ENCODE data around the gene OR6N1.

The OR6N1 gene

GRCh38 chr1:158771950-158772866 is at the start of gene OR6N1:
Gene OR6N1 (minus strand): TSS chr1:158772195. CDS start chr1:158766682, 5,513 bp downstream.
- DNase-seq: no peak

- DNase-seq: no peak
Measured at GRCh38 chr1:158821723-158822122, 49.7 kb upstream of the OR6N1 start.

- no peak for DNase-seq
Measured at GRCh38 chr1:158819461-158820443, 47.8 kb upstream of the OR6N1 start.

DNA sequence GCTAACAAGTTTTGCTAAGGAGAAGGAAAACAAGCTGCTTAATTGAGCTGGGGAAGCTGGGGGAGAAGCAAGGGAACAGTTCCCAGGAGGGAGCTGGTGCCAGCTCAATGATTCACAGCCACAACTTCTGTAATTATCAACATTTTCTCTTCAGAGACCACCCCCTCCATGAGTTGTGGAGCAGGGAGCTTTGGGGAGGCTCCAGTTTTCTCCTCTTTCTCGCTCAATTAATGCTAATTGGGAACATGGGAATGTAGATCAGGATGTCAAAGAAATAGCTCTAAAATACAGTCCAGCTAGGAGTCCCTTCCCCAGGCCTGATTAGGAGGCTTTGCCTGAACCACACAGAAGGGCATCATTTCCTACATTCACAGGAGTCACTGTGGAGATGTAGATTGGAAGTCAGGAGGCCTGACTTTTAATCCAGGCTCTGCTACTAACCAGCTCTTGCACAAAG is 47.0 kb upstream of the OR6N1 start:
- DNase-seq: no peak

- no peak for DNase-seq
Measured at GRCh38 chr1:158818560-158818959, 46.6 kb upstream of the OR6N1 start.

GRCh38 chr1:158814970-158815369 is 43.0 kb upstream of the OR6N1 start:
- no peak for DNase-seq

DNA sequence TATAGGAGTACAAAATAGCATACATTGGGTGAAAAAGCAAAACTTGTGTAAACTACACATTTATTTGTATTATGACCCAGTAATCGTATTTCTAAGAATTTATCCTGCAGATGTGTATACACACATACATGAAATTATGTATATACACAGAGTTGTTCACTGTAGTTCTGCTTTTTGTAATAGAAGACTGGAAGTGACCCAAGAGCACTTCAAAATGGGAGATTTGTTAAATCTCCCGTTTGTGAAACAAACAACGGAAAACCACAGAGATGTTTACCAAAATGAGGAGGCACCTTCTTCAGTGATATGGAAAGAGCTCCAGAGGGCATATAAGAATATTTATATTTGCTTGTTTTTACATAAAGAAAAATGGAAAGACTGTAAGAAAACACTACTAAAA is 41.2 kb upstream of the OR6N1 start:
- DNase-seq: no peak

- no peak for DNase-seq
Measured at GRCh38 chr1:158812336-158812735, 40.3 kb upstream of the OR6N1 start.

GRCh38 chr1:158810311-158810710 is 38.3 kb upstream of the OR6N1 start:
- DNase-seq: no peak

DNA sequence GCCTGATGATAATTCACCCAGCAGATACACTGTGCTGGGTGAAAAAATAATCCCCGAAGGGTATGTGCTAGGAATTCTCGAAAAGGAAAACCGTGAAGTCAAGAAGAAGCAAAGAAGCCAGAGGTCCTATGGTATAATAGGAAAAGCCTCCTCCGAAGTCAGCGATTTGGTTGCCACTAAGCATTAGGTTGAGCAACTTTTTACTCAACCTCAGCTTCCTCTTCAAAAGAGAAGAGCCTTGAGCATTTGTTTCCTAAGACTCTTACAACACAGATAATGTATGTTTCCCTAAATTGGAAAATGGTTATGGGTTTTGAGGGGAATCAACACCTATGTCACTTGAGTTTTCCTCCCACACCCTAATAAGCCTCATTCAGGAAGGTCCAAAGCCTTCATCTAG is 37.9 kb upstream of the OR6N1 start:
- DNase-seq: no peak

DNA sequence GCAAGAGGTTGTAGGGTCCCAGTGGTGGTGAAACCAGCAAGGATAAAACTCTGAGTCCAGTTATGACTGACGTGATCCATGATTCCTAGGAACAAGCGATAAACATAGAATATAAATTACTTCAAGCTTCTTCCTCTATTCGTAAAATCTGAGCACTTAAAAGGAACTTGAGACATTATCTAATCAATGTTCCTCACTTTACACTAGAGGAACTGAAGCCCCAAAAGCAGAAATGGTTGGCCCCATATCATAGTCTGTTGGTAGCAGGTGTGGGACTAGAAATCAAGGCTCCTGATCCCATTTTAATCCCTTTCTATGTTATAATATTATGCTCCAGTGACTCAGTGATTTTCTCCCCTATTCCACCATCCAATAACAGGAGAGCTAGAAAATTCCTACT is 37.3 kb upstream of the OR6N1 start:
- no peak for DNase-seq

DNA sequence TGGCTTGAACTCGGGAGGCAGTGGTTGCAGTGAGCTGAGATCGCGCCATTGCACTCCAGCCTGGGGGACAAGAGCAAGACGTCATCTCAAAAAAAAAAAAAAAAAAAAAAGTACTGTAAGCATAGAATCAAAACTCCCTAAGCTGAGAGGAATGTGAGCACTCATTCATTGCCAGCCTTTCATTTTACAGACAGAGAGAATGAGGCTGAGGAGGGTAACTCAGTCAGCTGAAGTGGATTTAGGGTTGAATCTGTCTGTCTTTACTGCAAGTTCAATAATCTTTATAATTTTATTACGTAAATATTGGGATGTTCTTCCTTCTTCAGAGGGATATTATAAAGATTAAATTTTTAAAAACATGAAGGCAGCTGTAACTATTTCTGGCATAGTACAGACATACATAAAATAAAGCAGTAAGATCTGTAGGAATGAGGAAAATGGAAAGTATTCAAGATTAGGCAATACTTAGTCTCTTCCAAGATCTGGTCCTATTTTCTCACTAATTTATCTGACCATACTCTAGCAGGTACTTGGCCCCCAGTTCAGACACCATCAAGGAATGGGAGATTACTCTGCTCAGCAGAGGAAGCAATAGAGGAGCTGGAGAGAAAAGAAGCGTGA is 35.0 kb upstream of the OR6N1 start:
- DNase-seq: no peak

- no peak for DNase-seq
Measured at GRCh38 chr1:158803678-158804077, 31.7 kb upstream of the OR6N1 start.

- no peak for DNase-seq
Measured at GRCh38 chr1:158801396-158801795, 29.4 kb upstream of the OR6N1 start.

GRCh38 chr1:158800526-158800925 is 28.5 kb upstream of the OR6N1 start:
- DNase-seq: no peak

- no peak for DNase-seq
Measured at GRCh38 chr1:158799689-158800088, 27.7 kb upstream of the OR6N1 start.

DNA sequence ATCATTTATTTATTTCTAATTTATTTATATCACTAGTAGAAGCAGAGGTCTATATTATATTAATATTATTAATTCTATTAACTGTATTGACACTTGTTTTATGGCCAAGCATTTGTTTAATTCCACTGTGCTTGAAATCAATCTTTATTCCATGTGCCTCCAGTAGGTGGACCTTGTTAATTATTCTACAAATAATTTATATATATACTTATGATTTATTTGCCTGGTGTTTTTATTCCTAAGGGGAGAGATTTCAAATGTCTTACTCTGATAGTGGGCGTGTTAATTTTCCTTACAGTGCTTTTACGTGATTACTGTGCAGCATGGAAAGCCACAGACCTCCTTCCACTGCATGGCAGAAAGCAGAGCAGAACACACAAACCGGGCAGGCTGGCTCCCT is 26.5 kb upstream of the OR6N1 start:
- DNase-seq: no peak

GRCh38 chr1:158794247-158794646 is 22.3 kb upstream of the OR6N1 start:
- DNase-seq: no peak

GRCh38 chr1:158793604-158794003 is 21.6 kb upstream of the OR6N1 start:
- peak; percentile 20 for DNase-seq

DNA sequence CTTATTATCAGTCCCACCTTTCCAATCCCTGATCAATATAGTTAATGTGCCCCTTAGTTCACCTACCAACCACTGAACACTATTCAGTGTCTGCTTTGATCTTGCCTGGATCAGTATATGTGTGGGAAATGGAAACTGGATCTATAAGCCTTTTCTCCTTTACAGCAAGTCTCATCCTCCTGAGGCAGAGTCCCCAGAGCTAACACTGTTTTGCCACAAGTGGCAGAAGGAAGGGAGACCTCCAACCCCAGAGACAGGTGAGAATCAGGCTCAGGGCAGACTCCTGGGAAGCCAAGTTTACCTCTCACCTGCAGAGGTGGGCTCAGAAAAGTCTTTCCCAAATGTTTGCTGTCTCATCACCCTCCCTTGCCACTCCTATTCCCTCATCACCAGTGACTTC is 9.1 kb upstream of the OR6N1 start, which contains the start of gene OR6N2:
TSS of gene OR6N2 (minus strand) at position 101 of the 400 bp plus-strand sequence. CDS start 3,569 bp downstream, outside the sequence.
- DNase-seq: no peak

DNA sequence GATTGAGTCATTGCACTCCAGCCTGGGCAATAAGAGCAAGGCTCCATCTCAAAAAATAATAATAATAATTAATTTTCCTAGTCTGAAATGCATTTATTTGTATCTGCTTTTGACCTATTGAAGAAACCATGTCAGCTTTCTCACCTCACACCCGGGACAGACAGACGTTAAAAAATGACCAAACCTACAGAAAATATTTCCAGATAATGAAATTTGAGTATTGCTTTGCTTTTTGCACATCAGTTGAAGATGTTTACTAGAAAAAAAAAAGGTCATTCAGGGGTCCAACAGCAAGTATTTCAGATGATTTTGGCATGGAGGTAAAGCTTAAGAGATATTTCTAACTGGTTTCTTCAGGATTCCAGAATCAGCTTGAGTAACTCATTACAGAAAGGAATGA is 17.6 kb downstream of the OR6N1 start, which contains the start of gene OR6K6:
TSS of gene OR6K6 (plus strand) at position 301 of the 400 bp plus-strand sequence. CDS start 168 bp downstream, outside the sequence.
- DNase-seq: no peak

DNA sequence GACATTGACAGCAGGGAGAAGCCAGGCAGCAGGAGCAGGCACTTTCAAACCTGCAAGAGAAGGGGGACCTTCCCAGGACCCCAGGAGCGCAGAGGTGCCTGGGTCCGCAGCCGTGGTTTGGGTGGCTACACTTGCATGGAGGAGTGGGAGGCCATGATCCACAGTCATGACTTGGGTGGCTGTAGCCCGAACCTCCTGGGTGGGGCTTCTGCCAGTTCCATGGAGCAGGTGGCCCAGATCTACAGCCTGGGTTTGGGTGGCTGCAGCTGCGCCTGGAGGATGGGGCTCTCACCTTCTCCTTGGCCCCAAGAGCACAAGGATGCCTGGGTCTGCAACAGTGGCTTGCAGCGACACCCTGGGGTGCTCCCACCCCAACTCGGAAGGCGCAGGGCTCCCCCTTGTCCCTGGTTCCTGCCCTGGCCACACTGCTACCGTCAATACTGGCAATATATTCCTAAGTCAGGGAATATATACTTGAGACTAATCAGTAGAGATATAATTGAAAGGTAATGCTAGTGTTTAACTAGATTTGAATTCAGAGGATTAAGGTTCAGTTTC is 19.8 kb downstream of the OR6N1 start:
- no peak for DNase-seq
